ENCODE measurements around the gene ELF4. TPM values are rescaled to one million over a fixed set of nuclear protein-coding genes. Genes with fewer than 3 reads are reported as not detected.

The ELF4 gene
- total and polyA plus RNA-seq, 9 of the 15 experiments (the other 6 are each of a cell fraction or from before 2014, with no cell fraction given) = 5.9 to 55.8 (median 25.2) TPM

- TF ChIP-seq ZNF780A (CRISPR knock-in tag; IDR thresholded peaks at IDR 0.05) = no peak
- peak; percentile 44; the same call in 1 of the 2 replicates for TF ChIP-seq SMAD4 (CRISPR knock-in tag; conservative IDR thresholded peaks at IDR 0.05)
- TF ChIP-seq CCNT2 (IDR thresholded peaks at IDR 0.05; ENCODE audit: borderline replicate concordance, extremely low read depth, insufficient read length, low read depth, low read length) = no peak
- TF ChIP-seq MYNN (IDR thresholded peaks at IDR 0.05) = no peak
- no peak for TF ChIP-seq MYNN (CRISPR knock-in tag; IDR thresholded peaks at IDR 0.05)
- TF ChIP-seq MGA (IDR thresholded peaks at IDR 0.05) = peak; percentile 57
- TF ChIP-seq MED1 (CRISPR knock-in tag; IDR thresholded peaks at IDR 0.05; ENCODE audit: borderline replicate concordance) = no peak
- TF ChIP-seq RERE (CRISPR knock-in tag; IDR thresholded peaks at IDR 0.05; ENCODE audit: borderline replicate concordance) = no peak
- no peak for TF ChIP-seq ZKSCAN3 (CRISPR knock-in tag; IDR thresholded peaks at IDR 0.05)
Observed at GRCh38 chrX:130111220-130112154, 1.2 kb upstream of the ELF4 start (continued).

Data from K562 (cell line).